ENCODE measurements around the gene GLRX.
"Not testable (repeated sequence)": the region's sequence is repeated elsewhere in the genome, so short reads cannot be mapped to it uniquely, and the experiment has no call there.

GLRX gene

DNA sequence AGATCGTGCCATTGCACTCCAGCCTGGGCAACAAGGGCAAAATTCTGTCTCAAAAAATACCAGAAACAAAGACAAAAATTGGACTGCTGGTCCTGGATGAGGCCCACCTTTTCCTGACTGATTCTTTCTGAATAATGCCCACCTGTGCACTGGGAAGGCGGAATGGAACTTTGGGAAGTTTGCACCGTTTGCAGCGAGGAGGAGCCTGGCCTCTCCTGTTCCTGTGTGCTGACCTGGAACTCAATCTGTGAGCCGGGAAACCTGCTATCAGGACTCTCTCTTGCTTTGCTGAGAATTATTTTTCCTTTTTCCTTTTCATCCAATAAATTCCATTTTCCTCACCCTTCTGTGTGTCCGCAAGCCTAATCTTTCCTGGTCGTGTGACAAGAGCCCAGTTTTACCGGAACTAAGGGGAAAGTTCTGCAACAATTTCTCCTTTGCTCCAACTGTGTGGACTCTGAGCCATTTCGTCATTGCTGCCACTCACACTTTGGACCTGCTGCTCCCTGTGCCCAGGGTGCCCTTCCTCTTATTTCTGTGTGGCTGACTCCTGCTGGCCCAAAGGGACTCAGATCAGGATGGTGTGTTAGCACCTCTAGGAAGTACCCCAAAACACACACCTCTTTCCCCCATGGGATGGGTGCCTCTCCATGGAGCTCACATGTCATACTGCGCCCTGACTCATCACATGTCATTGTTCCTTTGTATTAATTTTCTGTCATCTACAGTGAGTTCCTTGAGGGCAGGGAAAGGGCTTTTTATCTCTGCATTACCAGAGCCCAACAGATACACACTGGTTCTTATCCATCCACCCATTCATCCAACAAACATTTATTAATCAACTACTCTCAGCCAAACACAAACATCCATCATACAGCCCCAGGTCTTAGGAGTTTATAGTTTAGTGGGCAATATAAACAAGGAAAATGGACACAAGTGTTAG lies 4.7 kb upstream of the GLRX start:
- peak; percentile 57 to 71 for DNase-seq

- DNase-seq, result peak in 1 of 2 donors; percentile 87
Observed at GRCh38 chr5:95825495-95825894, 3.0 kb upstream of the GLRX start.

- DNase-seq, result no peak
Observed at GRCh38 chr5:95824747-95825146, 2.2 kb upstream of the GLRX start.

DNA sequence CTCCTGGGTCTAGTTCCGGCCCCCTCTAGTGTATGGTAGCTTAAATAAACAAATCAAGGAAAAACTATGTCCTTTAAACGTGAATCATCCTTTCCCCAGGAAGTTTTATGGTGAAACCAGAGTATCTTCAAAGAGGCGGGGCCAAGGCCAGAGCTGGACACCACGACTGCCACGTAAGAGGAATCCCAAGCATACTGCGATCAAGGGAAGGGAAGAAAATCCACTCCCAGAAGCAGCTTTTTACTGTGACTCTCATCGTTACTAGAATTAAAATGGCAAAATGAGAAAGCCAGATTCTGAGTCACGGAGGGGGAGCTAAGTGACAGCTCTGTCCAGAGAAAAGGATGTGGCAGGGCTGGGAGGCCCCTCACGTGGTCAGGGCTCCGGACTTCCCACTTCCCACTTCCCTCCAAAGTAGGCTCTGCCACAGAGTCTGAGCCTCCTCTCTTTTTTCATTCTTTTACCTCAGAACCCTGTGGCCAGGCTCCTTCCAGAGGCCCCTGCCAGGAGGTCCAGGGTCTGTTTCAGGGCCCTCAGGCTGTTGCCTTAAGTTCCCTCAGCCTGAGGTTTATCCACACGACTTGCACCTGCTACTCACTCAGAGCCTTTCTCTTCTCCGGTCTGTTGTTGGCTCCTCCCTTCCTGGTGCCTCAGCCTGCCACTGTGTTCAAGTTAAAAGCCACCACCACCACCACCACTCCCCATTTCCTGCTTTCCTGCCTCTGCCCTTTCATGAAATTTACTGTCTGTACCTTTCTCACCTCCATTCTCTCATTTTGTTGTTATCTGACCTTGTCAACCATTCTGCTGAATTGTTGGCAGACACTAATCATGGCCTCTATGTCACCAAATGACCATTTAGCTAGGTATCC lies 1.4 kb upstream of the GLRX start:
- DNase-seq, result peak; percentile 87 to 90

- DNase-seq, result no peak
Observed at GRCh38 chr5:95823218-95823737, 752 bp upstream of the GLRX start.

DNA sequence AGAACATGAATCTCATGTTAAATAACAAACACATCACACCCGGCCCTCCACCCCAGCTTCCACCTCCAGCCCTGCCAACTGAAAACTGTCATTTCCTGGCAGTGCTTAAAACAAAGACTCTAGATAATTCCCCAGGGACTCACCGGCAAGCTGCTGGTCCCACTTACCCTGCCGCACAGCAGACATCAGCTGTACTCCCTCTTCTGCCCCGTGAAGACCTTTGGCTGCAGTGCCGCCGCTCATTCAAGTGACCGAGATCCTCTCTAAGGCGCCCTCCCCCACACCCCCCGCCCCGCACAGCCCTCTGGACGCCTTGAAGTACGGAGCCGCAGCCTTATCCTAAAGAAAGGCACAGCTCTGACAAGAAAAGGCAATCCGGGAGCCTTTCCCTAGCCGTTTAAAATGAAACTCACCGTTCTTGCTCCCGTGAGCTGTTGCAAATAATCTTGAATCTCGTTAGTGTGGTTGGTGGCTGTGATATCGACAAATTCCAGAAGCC lies 434 bp downstream of the GLRX start:
- peak in 1 of 2 donors; percentile 40 for DNase-seq

- DNase-seq, result no peak
Observed at GRCh38 chr5:95821110-95822021, 1.2 kb downstream of the GLRX start.

DNA sequence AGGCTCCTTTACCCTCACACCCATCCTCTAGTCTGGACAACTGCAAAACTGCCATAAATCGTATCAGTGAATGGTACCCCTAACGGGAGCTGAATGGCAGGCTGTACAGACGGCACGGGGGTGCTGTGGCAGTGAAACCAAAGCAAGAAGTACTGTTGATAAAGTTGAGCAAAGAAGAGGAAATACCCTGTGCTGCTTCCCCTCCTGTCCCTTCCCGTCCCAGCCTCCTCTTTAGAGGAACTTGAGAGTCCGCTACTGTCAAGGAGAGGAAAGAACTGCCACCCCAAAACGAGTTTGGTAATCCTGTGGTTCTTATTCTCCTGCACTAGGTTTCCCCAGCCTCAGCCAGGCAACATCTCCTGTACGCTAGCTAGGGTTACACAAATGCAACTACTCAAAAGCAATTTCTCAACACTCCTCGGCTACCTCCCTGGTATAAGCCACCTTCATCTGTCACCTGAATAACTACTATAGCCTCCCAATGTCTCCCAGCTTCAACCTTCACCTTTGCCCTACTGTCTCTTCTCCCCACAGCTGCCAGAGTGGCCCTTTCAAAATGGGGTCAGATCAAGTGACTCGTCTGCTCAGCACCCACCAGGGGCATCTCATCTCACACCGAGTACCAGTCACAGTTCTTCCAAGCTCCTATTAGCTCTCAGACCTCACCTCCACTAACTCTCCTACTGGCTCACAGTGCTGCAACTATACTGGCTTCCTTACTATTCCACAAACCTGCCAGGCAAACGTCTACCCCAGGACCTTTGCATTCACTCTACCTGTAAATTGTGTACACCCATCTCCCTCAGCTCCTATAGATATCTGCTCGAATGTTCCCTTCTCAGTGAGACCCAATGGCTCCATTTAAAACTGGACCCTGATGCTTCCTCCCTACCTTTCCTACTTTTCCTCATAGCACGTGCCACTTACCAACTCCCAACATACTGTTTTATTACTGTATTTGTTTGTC lies 4.1 kb downstream of the GLRX start:
- DNase-seq, result peak; percentile 93 to 97

GRCh38 chr5:95817430-95817829 lies 5.1 kb downstream of the GLRX start:
- peak; percentile 32 to 69 for DNase-seq

DNA sequence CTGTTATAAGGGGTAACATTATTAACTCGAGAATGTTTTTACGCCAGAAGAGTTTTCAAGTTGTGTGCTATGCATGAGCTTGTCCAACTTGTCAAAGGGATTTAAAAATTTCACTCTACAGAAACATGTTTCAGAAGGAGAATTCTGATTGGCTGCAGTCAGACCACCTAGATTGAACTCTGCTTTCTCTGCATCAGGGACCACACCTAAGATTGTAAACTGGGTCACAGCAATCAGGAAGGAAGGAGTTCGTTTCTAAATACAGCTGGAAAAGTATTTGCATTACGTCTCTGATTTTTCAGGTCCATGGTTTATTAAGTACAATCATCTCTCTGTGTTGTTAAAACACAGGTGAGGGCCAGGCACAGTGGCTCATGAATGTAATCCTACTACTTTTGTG lies 5.8 kb downstream of the GLRX start:
- DNase-seq, result no peak

- no peak for DNase-seq
Observed at GRCh38 chr5:95816341-95816740, 6.2 kb downstream of the GLRX start.

- no peak for DNase-seq
Observed at GRCh38 chr5:95815155-95815729, 7.3 kb downstream of the GLRX start.

GRCh38 chr5:95813035-95813434 lies 9.5 kb downstream of the GLRX start:
- not testable (repeated sequence) for DNase-seq

DNA sequence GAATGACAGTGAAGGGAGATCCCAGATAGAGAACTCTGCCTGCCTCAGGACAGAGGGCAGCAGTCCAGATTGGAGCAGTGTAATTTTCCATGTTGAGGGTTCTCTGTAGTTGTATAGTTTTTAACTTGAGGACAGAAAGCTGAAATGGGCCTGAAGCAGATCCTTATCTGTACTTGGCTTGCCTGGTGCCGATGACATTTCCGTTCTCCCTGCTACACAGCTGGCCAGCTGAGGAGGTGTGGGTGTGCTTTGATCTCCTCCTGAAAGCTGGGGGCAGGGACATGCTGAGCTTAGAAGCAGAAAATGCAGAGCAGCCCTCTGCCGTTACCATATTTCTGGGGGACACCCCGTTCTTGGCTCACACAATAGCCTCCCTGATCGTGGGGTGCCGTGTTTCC lies 10.5 kb downstream of the GLRX start:
- DNase-seq, result peak in 1 of 2 donors; percentile 41

DNA sequence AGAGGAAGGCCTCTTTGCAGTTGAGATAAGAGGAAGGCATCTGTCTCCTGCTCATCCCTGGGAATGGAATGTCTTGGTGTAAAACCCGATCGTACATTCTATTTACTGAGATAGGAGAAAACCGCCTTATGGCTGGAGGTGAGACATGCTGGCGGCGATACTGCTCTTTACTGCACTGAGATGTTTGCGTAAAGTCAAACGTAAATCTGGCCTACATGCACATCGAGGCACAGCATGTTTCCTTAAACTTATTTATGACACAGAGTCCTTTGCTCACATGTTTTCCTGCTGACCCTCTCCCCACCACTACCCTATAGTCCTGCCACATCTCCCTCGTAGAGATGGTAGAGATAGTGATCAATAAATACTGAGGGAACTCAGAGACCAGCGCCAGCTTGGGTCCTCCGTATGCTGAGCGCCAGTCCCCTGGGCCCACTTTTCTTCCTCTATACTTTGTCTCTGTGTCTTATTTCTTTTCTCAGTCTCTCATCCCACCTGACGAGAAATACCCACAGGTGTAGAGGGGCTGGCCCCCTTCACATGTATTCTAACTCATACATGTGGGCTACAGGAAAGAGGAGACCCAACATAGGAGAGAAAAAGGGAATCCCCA lies 11.0 kb downstream of the GLRX start:
- DNase-seq, result not testable (repeated sequence)

DNA sequence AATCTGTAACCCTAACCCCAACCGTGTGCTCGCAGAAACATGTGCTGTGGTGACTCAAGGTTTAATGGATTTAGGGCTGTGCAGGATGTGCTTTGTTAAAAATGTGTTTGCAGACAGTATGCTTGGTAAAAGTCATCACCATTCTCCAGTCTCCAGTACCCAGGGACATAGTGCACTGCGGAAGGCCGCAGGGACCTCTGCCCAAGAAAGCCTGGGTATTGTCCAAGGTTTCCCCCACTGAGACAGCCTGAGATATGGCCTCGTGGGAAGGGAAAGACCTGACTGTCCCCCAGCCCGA lies 11.5 kb downstream of the GLRX start:
- not testable (repeated sequence) for DNase-seq

GRCh38 chr5:95810305-95811125 lies 12.0 kb downstream of the GLRX start:
- DNase-seq, result no peak

DNA sequence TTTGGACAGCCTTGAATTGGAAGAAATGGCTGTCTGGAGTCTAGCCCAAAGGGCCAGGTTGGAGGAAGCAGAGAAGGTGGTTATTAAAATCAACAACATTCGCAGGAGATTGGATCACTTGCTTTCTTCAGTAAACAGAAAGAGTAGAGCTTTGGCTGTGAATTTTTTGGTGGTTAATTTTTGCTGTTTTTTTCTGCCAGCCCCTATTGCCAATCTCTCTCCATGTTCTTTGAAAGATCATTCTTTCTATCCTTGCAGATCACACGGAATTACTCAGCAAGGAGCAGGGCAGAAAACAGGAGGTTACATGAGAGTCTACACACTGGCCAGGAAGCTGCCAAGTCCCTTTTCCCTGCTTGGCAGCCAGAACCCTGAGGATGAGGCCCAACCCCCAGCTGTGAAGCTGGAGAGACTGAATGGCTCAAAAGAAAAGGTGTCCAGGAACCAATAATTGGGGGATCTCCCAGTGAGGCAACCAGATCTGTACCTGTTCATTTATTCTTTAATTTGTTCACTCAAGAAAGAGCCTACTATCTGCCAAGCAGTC lies 13.0 kb downstream of the GLRX start:
- DNase-seq, result no peak
